HG02885 (cell line): Measurements from ENCODE around the gene BOLA2.
"Not testable (repeated sequence)": the region's sequence is repeated elsewhere in the genome, so short reads cannot be mapped to it uniquely, and the experiment has no call there.

Experiments used
- ATAC-seq: cut with Tn5 transposase; IDR thresholded peaks from one replicate; pipeline ENCODE4 v1.9.1; 2021; ENCODE audit warnings: mild to moderate bottlenecking; ENCODE audit not compliant: unreplicated experiment, poor library complexity

BOLA2 gene

GRCh38 chr16:29454269-29454668 is at the start of gene BOLA2, which contains the start of gene SLX1B:
Gene BOLA2 (minus strand): TSS chr16:29454351. CDS start chr16:29454253, 98 bp downstream.
Gene SLX1B (plus strand): TSS chr16:29454533.
- peak; percentile 90 for ATAC-seq

DNA sequence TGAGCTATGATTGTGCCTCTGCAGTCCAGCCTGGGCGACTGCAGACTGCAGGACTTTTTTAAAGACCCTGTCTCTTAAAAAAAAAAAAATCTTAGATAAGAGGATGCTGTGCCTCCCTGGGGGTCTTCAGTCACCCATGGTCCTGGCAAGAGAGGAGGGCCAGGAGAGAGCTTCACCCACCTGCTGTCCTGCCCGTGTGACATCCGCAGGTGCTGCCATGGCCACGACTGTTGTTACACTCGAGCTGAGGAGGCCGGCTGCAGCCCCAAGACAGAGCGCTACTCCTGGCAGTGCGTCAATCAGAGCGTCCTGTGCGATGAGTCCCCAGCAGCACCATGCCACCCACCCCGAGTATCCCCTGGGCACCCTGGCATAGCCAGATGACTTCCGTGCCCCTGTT is 28.1 kb upstream of the BOLA2 start:
- not testable (repeated sequence) for ATAC-seq

DNA sequence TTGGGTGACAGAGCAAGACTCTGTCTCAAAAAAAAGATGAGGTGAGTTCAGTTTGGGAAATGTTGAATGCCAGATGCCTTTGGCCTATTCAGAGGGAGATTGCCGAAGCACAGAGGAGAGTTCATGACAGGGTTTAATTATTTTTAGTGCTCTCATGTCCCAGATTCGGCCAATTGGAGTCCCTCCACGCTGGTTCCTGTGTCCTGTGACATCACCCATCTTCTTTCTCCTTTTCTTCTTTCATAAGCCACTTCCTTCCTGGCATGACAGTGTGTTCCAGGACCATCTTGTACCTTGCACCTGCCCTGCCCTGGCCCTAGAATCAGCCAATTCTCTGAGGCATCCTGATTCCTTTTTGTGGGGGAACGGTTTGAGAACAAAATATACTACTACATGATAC is 17.9 kb upstream of the BOLA2 start:
- ATAC-seq: not testable (repeated sequence)

- not testable (repeated sequence) for ATAC-seq
These were observed 15.5 kb upstream of the BOLA2 start for GRCh38 chr16:29469660-29470059.

DNA sequence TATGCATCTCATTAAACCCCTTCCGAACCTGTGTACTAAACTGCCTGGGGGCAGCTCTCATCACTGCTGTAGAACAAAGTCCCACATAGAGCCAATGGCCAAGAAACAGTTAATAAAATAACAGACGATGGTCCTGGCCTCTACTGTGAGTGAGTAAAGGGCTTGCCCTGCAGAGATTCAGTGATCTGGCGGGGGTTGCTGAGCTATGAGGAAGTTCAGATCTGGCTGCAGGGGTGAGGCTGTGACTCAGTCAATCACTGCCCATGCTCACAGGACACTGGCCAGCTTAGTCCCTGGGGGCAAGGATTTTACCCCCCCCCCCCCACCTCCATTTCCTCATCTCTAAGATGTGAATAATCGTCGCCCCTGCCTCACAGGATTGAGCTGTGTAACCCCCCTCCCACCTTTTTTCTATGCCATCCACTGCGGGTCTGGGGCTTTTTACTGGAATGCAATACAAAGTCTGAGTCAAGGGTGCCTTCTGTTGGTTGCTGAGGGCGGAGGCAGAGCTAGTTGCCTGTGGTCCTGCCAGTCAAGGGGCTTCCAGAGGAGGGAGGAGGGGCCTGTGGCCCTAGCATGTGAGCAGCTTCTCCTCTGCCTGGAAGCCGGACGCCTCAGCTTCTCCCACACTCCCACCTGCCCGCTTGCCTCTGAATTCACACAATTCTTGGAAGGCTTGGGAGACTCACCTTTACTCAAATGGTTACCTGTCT is 13.7 kb upstream of the BOLA2 start:
- not testable (repeated sequence) for ATAC-seq

GRCh38 chr16:29466904-29467303 is 12.8 kb upstream of the BOLA2 start:
- not testable (repeated sequence) for ATAC-seq

GRCh38 chr16:29465985-29466824 is 12.1 kb upstream of the BOLA2 start:
- not testable (repeated sequence) for ATAC-seq

DNA sequence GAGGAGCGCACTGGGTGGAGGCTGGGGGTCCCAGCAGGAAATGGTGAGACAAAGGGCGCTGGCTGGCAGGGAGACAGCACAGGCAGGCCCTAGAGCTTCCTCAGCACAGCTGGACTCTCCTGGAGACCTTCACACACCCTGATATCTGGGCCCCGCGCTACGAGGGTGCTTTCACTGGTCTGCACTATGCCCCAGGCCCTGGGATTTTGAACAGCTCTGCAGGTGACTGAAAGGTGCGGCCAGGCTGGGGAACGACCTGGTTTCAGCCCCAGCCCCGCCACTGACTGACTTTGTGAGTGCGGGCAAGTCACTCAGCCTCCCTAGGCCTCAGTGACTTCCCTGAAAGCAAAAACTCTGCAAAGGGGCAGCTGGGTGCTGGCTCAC is 6.5 kb upstream of the BOLA2 start:
- not testable (repeated sequence) for ATAC-seq

DNA sequence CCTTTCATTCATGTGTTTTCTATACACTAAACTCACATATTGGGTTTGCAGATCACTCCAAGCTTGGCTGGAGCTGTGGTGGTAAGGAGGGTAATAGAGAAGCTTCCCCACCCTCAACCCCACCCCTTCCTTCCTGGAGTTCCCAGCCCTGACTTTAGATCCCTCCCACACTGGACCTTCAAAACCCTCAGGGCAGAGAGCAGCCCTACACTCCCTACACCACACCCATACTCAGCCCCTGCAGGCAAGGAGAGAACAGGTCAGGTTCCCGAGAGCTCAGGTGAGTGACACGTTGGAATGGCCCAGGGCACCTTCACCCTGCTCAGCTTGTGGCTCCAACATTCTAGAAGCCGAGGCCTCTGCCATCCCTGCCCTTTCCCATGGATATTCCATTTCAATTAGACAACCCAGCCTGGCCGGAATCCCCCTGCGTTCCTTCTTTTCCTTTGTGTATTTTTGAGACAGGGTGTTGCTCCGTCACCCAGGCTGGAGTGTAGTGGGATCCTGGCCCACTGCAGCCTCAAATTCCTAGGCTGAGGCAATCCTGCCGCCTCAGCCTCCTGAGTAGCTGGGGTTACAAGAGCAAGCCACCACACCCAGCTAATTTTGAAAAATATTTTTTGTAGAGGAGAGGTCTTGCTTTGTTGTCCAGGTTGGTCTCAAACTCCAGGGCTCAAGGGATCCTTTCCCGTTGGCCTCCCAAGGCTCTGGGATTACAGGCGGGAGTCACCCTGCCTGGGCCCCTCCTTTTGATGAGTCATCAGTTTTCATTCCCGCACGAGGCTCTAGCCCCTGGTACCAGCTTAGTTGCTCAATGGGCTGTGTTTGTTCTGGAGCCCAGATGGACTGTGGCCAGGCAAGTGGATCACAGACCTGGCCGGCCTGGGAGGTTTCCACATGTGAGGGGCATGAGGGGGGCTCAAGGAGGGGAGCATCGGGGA is 5.8 kb upstream of the BOLA2 start, which contains the start of gene SULT1A4:
Gene SULT1A4 (plus strand): TSS at position 208 of the 941 bp plus-strand sequence. CDS start 1,473 bp downstream, outside the sequence.
- ATAC-seq: not testable (repeated sequence)

GRCh38 chr16:29457660-29458059 is 3.5 kb upstream of the BOLA2 start:
- ATAC-seq: not testable (repeated sequence)

DNA sequence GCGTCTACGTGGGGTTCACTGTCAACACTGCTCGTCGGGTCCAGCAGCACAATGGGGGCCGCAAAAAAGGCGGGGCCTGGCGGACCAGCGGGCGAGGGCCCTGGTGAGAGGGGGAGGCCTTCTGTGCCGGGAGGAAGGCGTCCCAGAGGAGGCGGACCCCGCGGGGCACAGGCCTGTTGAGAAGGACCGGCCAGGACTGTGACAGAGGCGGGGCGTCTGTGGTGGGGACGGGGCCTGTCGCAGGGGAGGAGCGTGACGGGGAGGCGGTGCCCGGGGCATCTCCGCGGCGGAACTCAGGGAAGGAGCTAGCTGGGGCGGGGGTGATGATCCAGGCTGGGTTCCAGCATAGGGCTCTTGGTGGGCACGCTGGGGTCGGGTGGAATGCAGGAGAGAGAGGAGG is 677 bp upstream of the BOLA2 start:
- ATAC-seq: peak; percentile 70

GRCh38 chr16:29453754-29454153 is 397 bp downstream of the BOLA2 start:
- ATAC-seq: not testable (repeated sequence)

DNA sequence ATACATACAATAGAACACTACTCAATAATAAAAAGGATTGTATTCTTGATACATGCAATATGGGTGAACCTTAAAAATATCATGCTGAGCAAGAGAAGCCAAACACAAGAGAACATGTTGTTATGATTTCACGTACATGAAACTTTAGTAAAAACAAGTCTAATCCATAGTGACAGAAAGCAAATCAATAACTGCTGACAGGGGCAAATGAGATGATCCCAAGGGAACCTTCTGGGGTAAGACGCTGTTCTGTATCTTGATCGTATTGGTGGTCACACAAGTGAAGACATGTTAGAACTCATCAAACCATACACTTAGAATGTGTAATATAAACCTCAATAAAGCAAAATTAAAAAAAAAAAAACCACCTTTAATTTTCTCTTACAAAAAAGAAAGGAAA is 28.8 kb downstream of the BOLA2 start:
- ATAC-seq: not testable (repeated sequence)

- not testable (repeated sequence) for ATAC-seq
These were observed 30.6 kb downstream of the BOLA2 start for GRCh38 chr16:29423587-29423986.

DNA sequence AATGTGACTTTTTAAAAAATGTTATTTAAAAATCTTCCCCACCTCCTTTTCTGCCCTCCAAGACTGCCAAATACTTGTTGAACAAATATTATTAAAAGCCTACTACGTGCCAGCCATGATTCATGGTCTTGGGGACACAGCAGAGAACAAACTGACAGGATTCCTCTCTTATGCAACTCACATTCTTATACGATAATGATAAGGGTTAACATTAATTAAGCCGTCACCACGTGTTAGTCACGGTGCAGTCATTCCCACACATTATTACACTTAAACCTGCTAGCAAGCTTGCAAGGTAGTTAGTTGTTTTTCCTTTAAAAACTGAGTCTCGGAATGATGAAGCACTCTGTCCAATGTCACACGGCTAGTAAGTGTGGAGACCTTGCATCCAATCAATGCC is 48.9 kb downstream of the BOLA2 start:
- not testable (repeated sequence) for ATAC-seq
